Measurements from ENCODE around the gene NHLH2. TPM values are rescaled to one million over a fixed set of nuclear protein-coding genes. Genes with fewer than 3 reads are reported as not detected.

NHLH2 gene
- total and polyA plus RNA-seq, 2 donors (not counting 1 experiment from before 2014, with no cell fraction given), result not detected

- peaks cover 13 to 15% of the 10 kb centered on the region in 2 donors for H3K4me1 ChIP-seq (ENCODE audit: control insufficient read depth in 2 of 2, insufficient read depth in 2 of 2, low read length in 2 of 2)
- Mint-ChIP-seq H3K9me3 (ENCODE audit: insufficient read depth) (peaks cover 3% of the 10 kb centered on the region), H3K4me1 (peaks cover 7% of the 10 kb centered on the region), H3K4me3 (no peak overlapping the region), H3K27ac (no peak overlapping the region), H3K27me3 (peaks cover 63% of the 10 kb centered on the region)
- intact Hi-C loops (cut with micrococcal nuclease), result no loop called here
- H3K4me3 ChIP-seq (ENCODE audit: control extremely low read depth in 1 of 5, extremely low read depth in 1 of 5, insufficient read depth in 1 of 5, low read depth in 2 of 5, low read length in 4 of 5), result no peak overlapping the region
- TF ChIP-seq CTCF (IDR thresholded peaks at IDR 0.05), result no peak
- no peak for TF ChIP-seq EZH2 (IDR thresholded peaks at IDR 0.05; ENCODE audit: borderline replicate concordance, insufficient read depth, low read depth, low read length, poor library complexity, severe bottlenecking)
- ATAC-seq (ENCODE audit: low read depth), result no peak
- H3K27ac ChIP-seq (ENCODE audit: low read length in 2 of 2), result no peak overlapping the region
- H3K27me3 ChIP-seq (replicated peaks in 1 of 4; ENCODE audit: control extremely low read depth in 1 of 4, control insufficient read depth in 3 of 4, insufficient read depth in 4 of 4, low read length in 3 of 4), result peaks cover 1 to 39% (median 34%) of the 10 kb centered on the region in 4 experiments
- no peak for DNase-seq
- no peaks in the 10 kb centered on the region for H3K36me3 ChIP-seq (replicated peaks in 1 of 2; ENCODE audit: control extremely low read depth in 1 of 2, control insufficient read depth in 1 of 2, extremely low read depth in 1 of 2, insufficient read depth in 2 of 2, low read length in 1 of 2)
- H3K4me2 ChIP-seq (replicated peaks; ENCODE audit: low read depth, low read length, poor library complexity, severe bottlenecking), result peak overlapping the region; percentile 44
- ChIA-PET CTCF (no interaction called here), POLR2A (no interaction called here)
- H3K9ac ChIP-seq (ENCODE audit: low read length), result no peak overlapping the region
- H3K9me3 ChIP-seq (ENCODE audit: control extremely low read depth in 1 of 3, control insufficient read depth in 2 of 3, insufficient read depth in 1 of 3, low read length in 2 of 3), result no peaks in the 10 kb centered on the region
- H2AFZ ChIP-seq (ENCODE audit: insufficient read depth, low read depth, low read length, poor library complexity, severe bottlenecking), result peak overlapping the region; percentile 32
- H4K20me1 ChIP-seq (ENCODE audit: control insufficient read depth, insufficient read depth, low read length, poor library complexity, severe bottlenecking), result no peaks in the 10 kb centered on the region
- 6% methylated on average over 16 of the region's 23 CpGs for WGBS (ENCODE audit: insufficient coverage)
- H3K79me2 ChIP-seq (ENCODE audit: control insufficient read depth, insufficient read depth, low read length), result no peaks in the 10 kb centered on the region
Observed at GRCh38 chr1:115839679-115840237, 1.2 kb downstream of the NHLH2 start.

- H3K4me3 Mint-ChIP-seq, result peak overlapping the region; percentile 67
- H3K9me3 ChIP-seq (ENCODE audit: control extremely low read depth in 1 of 3, control insufficient read depth in 2 of 3, insufficient read depth in 1 of 3, low read length in 2 of 3), result no peaks in the 10 kb centered on the region
- no peaks in the 10 kb centered on the region for H4K20me1 ChIP-seq (ENCODE audit: control insufficient read depth, insufficient read depth, low read length, poor library complexity, severe bottlenecking)
- H3K36me3 ChIP-seq (replicated peaks in 1 of 2; ENCODE audit: control extremely low read depth in 1 of 2, control insufficient read depth in 1 of 2, extremely low read depth in 1 of 2, insufficient read depth in 2 of 2, low read length in 1 of 2), result no peaks in the 10 kb centered on the region
- no peak overlapping the region for H3K4me3 ChIP-seq (ENCODE audit: control extremely low read depth in 1 of 5, extremely low read depth in 1 of 5, insufficient read depth in 1 of 5, low read depth in 2 of 5, low read length in 4 of 5)
- H3K9me3 Mint-ChIP-seq (ENCODE audit: insufficient read depth), result peaks cover 3% of the 10 kb centered on the region
- ChIA-PET CTCF (no interaction called here), POLR2A (no interaction called here)
- no peaks in the 10 kb centered on the region for H3K79me2 ChIP-seq (ENCODE audit: control insufficient read depth, insufficient read depth, low read length)
- H3K27ac Mint-ChIP-seq, result no peak overlapping the region
- no peak overlapping the region for H3K27ac ChIP-seq (ENCODE audit: low read length in 2 of 2)
- no peak for ATAC-seq (ENCODE audit: low read depth)
- peak overlapping the region; percentile 44 for H3K4me2 ChIP-seq (replicated peaks; ENCODE audit: low read depth, low read length, poor library complexity, severe bottlenecking)
- peaks cover 60% of the 10 kb centered on the region for H3K27me3 Mint-ChIP-seq
- DNase-seq, result peak; percentile 14
- TF ChIP-seq CTCF (IDR thresholded peaks at IDR 0.05) (no peak), EZH2 (IDR thresholded peaks at IDR 0.05; ENCODE audit: borderline replicate concordance, insufficient read depth, low read depth, low read length, poor library complexity, severe bottlenecking) (no peak)
- intact Hi-C loops (cut with micrococcal nuclease), result no loop called here
- peaks cover 13 to 15% of the 10 kb centered on the region in 2 donors for H3K4me1 ChIP-seq (ENCODE audit: control insufficient read depth in 2 of 2, insufficient read depth in 2 of 2, low read length in 2 of 2)
- WGBS (ENCODE audit: insufficient coverage), result 4% methylated on average over 48 of the region's 49 CpGs
- H3K27me3 ChIP-seq (replicated peaks in 1 of 4; ENCODE audit: control extremely low read depth in 1 of 4, control insufficient read depth in 3 of 4, insufficient read depth in 4 of 4, low read length in 3 of 4), result peaks cover 1 to 39% (median 36%) of the 10 kb centered on the region in 4 experiments
- peak overlapping the region; percentile 32 for H2AFZ ChIP-seq (ENCODE audit: insufficient read depth, low read depth, low read length, poor library complexity, severe bottlenecking)
- no peak overlapping the region for H3K9ac ChIP-seq (ENCODE audit: low read length)
- H3K4me1 Mint-ChIP-seq, result peaks cover 7% of the 10 kb centered on the region
Observed at GRCh38 chr1:115839029-115839678, 1.8 kb downstream of the NHLH2 start.
